ENCODE data around the gene SOX5. TPM values are rescaled to one million over a fixed set of nuclear protein-coding genes. Genes with fewer than 3 reads are reported as not detected.

Gene SOX5
- total and polyA plus RNA-seq, 2 of the 8 experiments (the other 6 are each of a cell fraction or from before 2014, with no cell fraction given): 2.2 to 2.6 TPM

DNA sequence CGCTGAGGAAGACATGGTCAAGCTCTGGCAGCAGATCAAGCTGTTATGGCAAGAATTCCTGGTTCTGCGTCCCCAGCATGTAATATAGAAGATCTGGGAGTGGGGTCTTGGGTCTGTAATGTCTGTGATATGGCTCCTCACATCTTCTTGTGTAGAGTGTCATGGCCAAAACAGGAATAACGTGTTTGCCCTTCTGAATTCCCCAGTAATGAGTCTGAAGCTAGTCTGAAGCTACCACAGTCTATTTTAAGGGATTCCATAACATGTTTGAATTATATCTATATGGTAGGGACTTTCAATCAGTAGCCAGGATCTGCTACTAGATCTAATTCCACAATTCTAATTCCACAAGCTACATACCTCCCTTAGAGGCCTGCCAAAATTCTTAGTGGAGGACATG is 31.4 kb upstream of the SOX5 start:
- Histone ChIP-seq H4K5ac (ENCODE audit: insufficient read length, low read depth, low read length) (no peak overlapping the region), H4K8ac (ENCODE audit: extremely low read depth, insufficient read depth, low read length) (no peak overlapping the region), H3K4me1 (replicated peaks in 1 of 4; ENCODE audit: control insufficient read depth in 3 of 4, insufficient read depth in 4 of 4, low read length in 3 of 4) (no peaks in the 10 kb centered on the region), H3K14ac (ENCODE audit: insufficient read length) (no peak overlapping the region), H4K20me1 (replicated peaks in 1 of 2; ENCODE audit: control insufficient read depth in 1 of 2, insufficient read depth in 2 of 2, low read length in 2 of 2) (no peaks in the 10 kb centered on the region), H3K27me3 (replicated peaks in 1 of 4; ENCODE audit: control insufficient read depth in 3 of 4, extremely low read depth in 1 of 4, insufficient read depth in 3 of 4, low read length in 3 of 4) (no peaks in the 10 kb centered on the region), H3K4me3 (ENCODE audit: extremely low read depth in 1 of 4, insufficient read depth in 2 of 4, low read depth in 3 of 4, low read length in 4 of 4) (no peak overlapping the region), H3K23ac (ENCODE audit: insufficient read length) (no peak overlapping the region), H2BK20ac (ENCODE audit: low read length) (no peak overlapping the region), H4K91ac (replicated peaks; ENCODE audit: insufficient read length, low read length) (no peak overlapping the region), H2BK120ac (replicated peaks; ENCODE audit: low read depth, low read length) (no peak overlapping the region), H2BK12ac (ENCODE audit: low read depth, low read length) (no peak overlapping the region), H3K36me3 (ENCODE audit: control insufficient read depth in 2 of 4, insufficient read depth in 4 of 4, low read length in 3 of 4) (no peaks in the 10 kb centered on the region), H3K9me3 (ENCODE audit: insufficient read depth in 2 of 2, low read depth in 1 of 2, low read length in 1 of 2) (no peaks in the 10 kb centered on the region), H2AFZ (ENCODE audit: low read length) (no peak overlapping the region), H3K4ac (replicated peaks; ENCODE audit: insufficient read length, low read depth, low read length) (no peak overlapping the region), H3K23me2 (ENCODE audit: low read depth, low read length) (no peaks in the 10 kb centered on the region), H3K79me2 (ENCODE audit: control insufficient read depth in 1 of 2, insufficient read depth in 2 of 2, low read length in 2 of 2) (no peaks in the 10 kb centered on the region), H2BK5ac (ENCODE audit: low read depth, low read length) (no peak overlapping the region), H3K9ac (replicated peaks in 1 of 4; ENCODE audit: extremely low read depth in 1 of 4, low read depth in 3 of 4, low read length in 3 of 4) (no peak overlapping the region), H3K79me1 (ENCODE audit: low read depth, low read length) (no peaks in the 10 kb centered on the region), H3K27ac (ENCODE audit: low read depth, low read length) (no peak overlapping the region), H3K56ac (replicated peaks; ENCODE audit: insufficient read length, low read depth, low read length) (no peak overlapping the region), H2AK5ac (ENCODE audit: low read depth, low read length) (no peak overlapping the region), H2BK15ac (ENCODE audit: low read length) (no peak overlapping the region), H3K18ac (ENCODE audit: extremely low read depth, low read length) (no peak overlapping the region), H3K4me2 (ENCODE audit: insufficient read depth in 1 of 2, low read depth in 2 of 2, low read length in 2 of 2) (no peak overlapping the region)
- no peak for FAIRE-seq
- DNase-seq (ENCODE audit: low read depth in 1 of 2, low spot score in 2 of 2): no peak
- POLR2A ChIA-PET (ENCODE audit: partially characterized antibody): no interaction called here
- CTCF ChIA-PET (ENCODE audit: partially characterized antibody): no interaction called here
- 90% methylated on average over 3 of the region's 3 CpGs; no CpG with 5 or more reads in 1 of the 2 experiments for WGBS, 2 experiments (ENCODE audit: extremely low coverage in 1 of 2, insufficient coverage in 1 of 2, insufficient read length in 1 of 2, insufficient replicate concordance in 2 of 2, low coverage in 1 of 2, low lambda C conversion rate in 2 of 2, missing lambda C conversion rate in 1 of 2)
- TF ChIP-seq CBX5 (IDR thresholded peaks at IDR 0.05; ENCODE audit: low read depth, low read length) (no peak), EP300 (IDR thresholded peaks at IDR 0.05; ENCODE audit: borderline replicate concordance in 1 of 2, low read depth in 2 of 2, low read length in 2 of 2) (no peak), TAF1 (IDR thresholded peaks at IDR 0.05; ENCODE audit: low read depth, low read length) (no peak), ASH2L (IDR thresholded peaks at IDR 0.05; ENCODE audit: low read length) (no peak), EGR1 (IDR thresholded peaks at IDR 0.05; ENCODE audit: borderline replicate concordance, low read depth, low read length) (no peak), SRF (IDR thresholded peaks at IDR 0.05; ENCODE audit: low read depth, low read length) (no peak), CREB1 (IDR thresholded peaks at IDR 0.05) (no peak), SUZ12 (IDR thresholded peaks at IDR 0.05; ENCODE audit: low read length) (no peak), BCL11A (IDR thresholded peaks at IDR 0.05; ENCODE audit: low read depth in 2 of 2, low read length in 2 of 2) (no peak), GTF2F1 (IDR thresholded peaks at IDR 0.05; ENCODE audit: borderline replicate concordance, low read depth, low read length) (no peak), EZH2 (IDR thresholded peaks at IDR 0.05; ENCODE audit: low read depth, low read length, severe bottlenecking) (no peak), MAFK (IDR thresholded peaks at IDR 0.05; ENCODE audit: low read depth, low read length) (no peak), RXRA (IDR thresholded peaks at IDR 0.05; ENCODE audit: insufficient read depth, low read depth, low read length) (no peak), FOSL1 (IDR thresholded peaks at IDR 0.05; ENCODE audit: insufficient read depth, low read depth, low read length) (no peak)
- TF ChIP-seq, protein P1, sequence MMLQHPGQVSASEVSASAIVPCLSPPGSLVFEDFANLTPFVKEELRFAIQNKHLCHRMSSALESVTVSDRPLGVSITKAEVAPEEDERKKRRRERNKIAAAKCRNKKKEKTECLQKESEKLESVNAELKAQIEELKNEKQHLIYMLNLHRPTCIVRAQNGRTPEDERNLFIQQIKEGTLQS (IDR thresholded peaks at IDR 0.05; ENCODE audit: insufficient read depth, low read depth, low read length): no peak
